Measurements from ENCODE around the gene UBAP1.
"Not testable (repeated sequence)": the region's sequence is repeated elsewhere in the genome, so short reads cannot be mapped to it uniquely, and the experiment has no call there.

UBAP1 gene

GRCh38 chr9:34262971-34263370 lies 84.1 kb downstream of the UBAP1 start:
- no peak for DNase-seq (ENCODE audit: low spot score)

GRCh38 chr9:34267660-34268059 lies 88.8 kb downstream of the UBAP1 start:
- DNase-seq (ENCODE audit: low spot score) = no peak

- no peak for DNase-seq (ENCODE audit: low spot score)
Measured at GRCh38 chr9:34271265-34272006, 92.6 kb downstream of the UBAP1 start.

GRCh38 chr9:34272101-34272541 lies 93.3 kb downstream of the UBAP1 start:
- DNase-seq (ENCODE audit: low spot score) = no peak

- DNase-seq (ENCODE audit: low spot score) = not testable (repeated sequence)
Measured at GRCh38 chr9:34273588-34273987, 94.7 kb downstream of the UBAP1 start.

- no peak for DNase-seq (ENCODE audit: low spot score)
Measured at GRCh38 chr9:34275811-34276210, 97.0 kb downstream of the UBAP1 start.

- no peak for DNase-seq (ENCODE audit: low spot score)
Measured at GRCh38 chr9:34276772-34277171, 97.9 kb downstream of the UBAP1 start.

GRCh38 chr9:34279411-34279810 lies 100.6 kb downstream of the UBAP1 start:
- DNase-seq (ENCODE audit: low spot score) = no peak

- no peak for DNase-seq (ENCODE audit: low spot score)
Measured at GRCh38 chr9:34282096-34282495, 103.3 kb downstream of the UBAP1 start.

- DNase-seq (ENCODE audit: low spot score) = no peak
Measured at GRCh38 chr9:34289159-34289558, 110.3 kb downstream of the UBAP1 start.

GRCh38 chr9:34291023-34291422 lies 112.2 kb downstream of the UBAP1 start:
- no peak for DNase-seq (ENCODE audit: low spot score)

- no peak for DNase-seq (ENCODE audit: low spot score)
Measured at GRCh38 chr9:34291423-34291822, 112.6 kb downstream of the UBAP1 start.

GRCh38 chr9:34292552-34292951 lies 113.7 kb downstream of the UBAP1 start:
- no peak for DNase-seq (ENCODE audit: low spot score)

GRCh38 chr9:34301064-34301463 lies 122.2 kb downstream of the UBAP1 start:
- DNase-seq (ENCODE audit: low spot score) = not testable (repeated sequence)

Measured in LoVo (cell line).